Measurements from ENCODE around the gene CNOT6L. TPM values are rescaled to one million over a fixed set of nuclear protein-coding genes. Genes with fewer than 3 reads are reported as not detected.

Gene CNOT6L
- total RNA-seq, 1 experiment from 2014 or later, result 29.4 TPM

- no peaks in the 10 kb centered on the region for H3K9me2 ChIP-seq (ENCODE audit: insufficient read depth)
- intact Hi-C loops (cut with micrococcal nuclease), result no loop called here
- H3K9ac ChIP-seq (ENCODE audit: low read length), result no peak overlapping the region
- no TSS peak for BruUV-seq (replicated peaks)
- no peaks in the 10 kb centered on the region for H3K27me3 ChIP-seq (ENCODE audit: insufficient read depth, low read length)
- CTCF ChIA-PET, result no interaction called here
- no peak overlapping the region for H3K27ac ChIP-seq (ENCODE audit: low read depth, low read length)
- no peaks in the 10 kb centered on the region for H3K4me1 ChIP-seq (ENCODE audit: control insufficient read depth in 1 of 2, insufficient read depth in 2 of 2, low read length in 2 of 2)
- TF ChIP-seq EGR1 (IDR thresholded peaks at IDR 0.05; ENCODE audit: low read depth) (no peak), SRF (IDR thresholded peaks at IDR 0.05; ENCODE audit: low read depth) (no peak), ELF1 (IDR thresholded peaks at IDR 0.05; ENCODE audit: borderline replicate concordance, low read depth) (no peak), JUND (IDR thresholded peaks at IDR 0.05) (no peak), FOSL1 (IDR thresholded peaks at IDR 0.05; ENCODE audit: low read depth) (no peak), POLR2A (IDR thresholded peaks at IDR 0.05; ENCODE audit: borderline replicate concordance, extremely low read depth, insufficient read depth, insufficient read length) (no peak), YY1 (IDR thresholded peaks at IDR 0.05; ENCODE audit: extremely low read depth, insufficient replicate concordance, low read depth, low read length) (no peak), CBX3 (IDR thresholded peaks at IDR 0.05; ENCODE audit: low read depth) (no peak), SIN3A (IDR thresholded peaks at IDR 0.05; ENCODE audit: low read depth) (no peak), EZH2 (IDR thresholded peaks at IDR 0.05) (no peak), EZH2phosphoT487 (IDR thresholded peaks at IDR 0.05; ENCODE audit: borderline replicate concordance) (no peak), ZBTB33 (IDR thresholded peaks at IDR 0.05; ENCODE audit: extremely low read depth, insufficient replicate concordance, low read length) (no peak), ZFX (IDR thresholded peaks at IDR 0.05) (no peak), SP1 (IDR thresholded peaks at IDR 0.05; ENCODE audit: low read depth) (no peak), CEBPB (IDR thresholded peaks at IDR 0.05; ENCODE audit: low read depth) (no peak)
- TF ChIP-seq, protein P1, sequence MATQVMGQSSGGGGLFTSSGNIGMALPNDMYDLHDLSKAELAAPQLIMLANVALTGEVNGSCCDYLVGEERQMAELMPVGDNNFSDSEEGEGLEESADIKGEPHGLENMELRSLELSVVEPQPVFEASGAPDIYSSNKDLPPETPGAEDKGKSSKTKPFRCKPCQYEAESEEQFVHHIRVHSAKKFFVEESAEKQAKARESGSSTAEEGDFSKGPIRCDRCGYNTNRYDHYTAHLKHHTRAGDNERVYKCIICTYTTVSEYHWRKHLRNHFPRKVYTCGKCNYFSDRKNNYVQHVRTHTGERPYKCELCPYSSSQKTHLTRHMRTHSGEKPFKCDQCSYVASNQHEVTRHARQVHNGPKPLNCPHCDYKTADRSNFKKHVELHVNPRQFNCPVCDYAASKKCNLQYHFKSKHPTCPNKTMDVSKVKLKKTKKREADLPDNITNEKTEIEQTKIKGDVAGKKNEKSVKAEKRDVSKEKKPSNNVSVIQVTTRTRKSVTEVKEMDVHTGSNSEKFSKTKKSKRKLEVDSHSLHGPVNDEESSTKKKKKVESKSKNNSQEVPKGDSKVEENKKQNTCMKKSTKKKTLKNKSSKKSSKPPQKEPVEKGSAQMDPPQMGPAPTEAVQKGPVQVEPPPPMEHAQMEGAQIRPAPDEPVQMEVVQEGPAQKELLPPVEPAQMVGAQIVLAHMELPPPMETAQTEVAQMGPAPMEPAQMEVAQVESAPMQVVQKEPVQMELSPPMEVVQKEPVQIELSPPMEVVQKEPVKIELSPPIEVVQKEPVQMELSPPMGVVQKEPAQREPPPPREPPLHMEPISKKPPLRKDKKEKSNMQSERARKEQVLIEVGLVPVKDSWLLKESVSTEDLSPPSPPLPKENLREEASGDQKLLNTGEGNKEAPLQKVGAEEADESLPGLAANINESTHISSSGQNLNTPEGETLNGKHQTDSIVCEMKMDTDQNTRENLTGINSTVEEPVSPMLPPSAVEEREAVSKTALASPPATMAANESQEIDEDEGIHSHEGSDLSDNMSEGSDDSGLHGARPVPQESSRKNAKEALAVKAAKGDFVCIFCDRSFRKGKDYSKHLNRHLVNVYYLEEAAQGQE (IDR thresholded peaks at IDR 0.05; ENCODE audit: low read depth), result no peak
- TF ChIP-seq, protein P2, sequence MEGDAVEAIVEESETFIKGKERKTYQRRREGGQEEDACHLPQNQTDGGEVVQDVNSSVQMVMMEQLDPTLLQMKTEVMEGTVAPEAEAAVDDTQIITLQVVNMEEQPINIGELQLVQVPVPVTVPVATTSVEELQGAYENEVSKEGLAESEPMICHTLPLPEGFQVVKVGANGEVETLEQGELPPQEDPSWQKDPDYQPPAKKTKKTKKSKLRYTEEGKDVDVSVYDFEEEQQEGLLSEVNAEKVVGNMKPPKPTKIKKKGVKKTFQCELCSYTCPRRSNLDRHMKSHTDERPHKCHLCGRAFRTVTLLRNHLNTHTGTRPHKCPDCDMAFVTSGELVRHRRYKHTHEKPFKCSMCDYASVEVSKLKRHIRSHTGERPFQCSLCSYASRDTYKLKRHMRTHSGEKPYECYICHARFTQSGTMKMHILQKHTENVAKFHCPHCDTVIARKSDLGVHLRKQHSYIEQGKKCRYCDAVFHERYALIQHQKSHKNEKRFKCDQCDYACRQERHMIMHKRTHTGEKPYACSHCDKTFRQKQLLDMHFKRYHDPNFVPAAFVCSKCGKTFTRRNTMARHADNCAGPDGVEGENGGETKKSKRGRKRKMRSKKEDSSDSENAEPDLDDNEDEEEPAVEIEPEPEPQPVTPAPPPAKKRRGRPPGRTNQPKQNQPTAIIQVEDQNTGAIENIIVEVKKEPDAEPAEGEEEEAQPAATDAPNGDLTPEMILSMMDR (IDR thresholded peaks at IDR 0.05 in 2 of 3, conservative IDR thresholded peaks at IDR 0.05 in 1 of 3; ENCODE audit: borderline replicate concordance in 1 of 3, insufficient read depth in 1 of 3, low read depth in 2 of 3, low read length in 2 of 3), result no peak
- TF ChIP-seq, protein P3, sequence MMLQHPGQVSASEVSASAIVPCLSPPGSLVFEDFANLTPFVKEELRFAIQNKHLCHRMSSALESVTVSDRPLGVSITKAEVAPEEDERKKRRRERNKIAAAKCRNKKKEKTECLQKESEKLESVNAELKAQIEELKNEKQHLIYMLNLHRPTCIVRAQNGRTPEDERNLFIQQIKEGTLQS (IDR thresholded peaks at IDR 0.05), result no peak
- H3K36me3 ChIP-seq (ENCODE audit: control insufficient read depth in 1 of 2, insufficient read depth in 2 of 2, low read length in 2 of 2), result no peaks in the 10 kb centered on the region
- no peaks in the 10 kb centered on the region for H4K20me1 ChIP-seq (ENCODE audit: insufficient read depth)
- ATAC-seq (no peak), DNase-seq (ENCODE audit: low read depth, low spot score) (no peak)
- H3K4me3 ChIP-seq (replicated peaks in 1 of 2; ENCODE audit: low read depth in 1 of 2, low read length in 2 of 2), result no peak overlapping the region
- RAD21 ChIA-PET (ENCODE audit: low non-redundant PET in 1 of 2, low total read pairs in 2 of 2, uncharacterized antibody in 2 of 2, unreplicated experiment in 2 of 2), result no interaction called here
- no peaks in the 10 kb centered on the region for H3K9me3 ChIP-seq (ENCODE audit: control insufficient read depth in 1 of 2, insufficient read depth in 1 of 2, low read depth in 1 of 2, low read length in 2 of 2)
- H2AFZ ChIP-seq (ENCODE audit: low read depth, low read length, poor library complexity, severe bottlenecking), result no peak overlapping the region
- H3K79me2 ChIP-seq (ENCODE audit: insufficient read depth, low read length), result no peaks in the 10 kb centered on the region
- H3K4me2 ChIP-seq (ENCODE audit: low read length), result no peak overlapping the region
- POLR2A ChIA-PET, result interaction anchor here (0.8 kb wide), 1 partner anchor 14 kb away, joined by 3 read pairs; the partner anchor contains the start of gene MRPL1
Measured at GRCh38 chr4:77848508-77848907, 29.3 kb upstream of the CNOT6L start.

Data from HCT116 (cell line).